HG03039 (cell line): ENCODE data around the gene HOXD11.

Source experiments
- ATAC-seq: cut with Tn5 transposase; IDR thresholded peaks from one replicate; pipeline ENCODE4 v1.9.1; 2021; ENCODE audit warnings: mild to moderate bottlenecking, moderate library complexity; ENCODE audit not compliant: unreplicated experiment

HOXD11 gene

DNA sequence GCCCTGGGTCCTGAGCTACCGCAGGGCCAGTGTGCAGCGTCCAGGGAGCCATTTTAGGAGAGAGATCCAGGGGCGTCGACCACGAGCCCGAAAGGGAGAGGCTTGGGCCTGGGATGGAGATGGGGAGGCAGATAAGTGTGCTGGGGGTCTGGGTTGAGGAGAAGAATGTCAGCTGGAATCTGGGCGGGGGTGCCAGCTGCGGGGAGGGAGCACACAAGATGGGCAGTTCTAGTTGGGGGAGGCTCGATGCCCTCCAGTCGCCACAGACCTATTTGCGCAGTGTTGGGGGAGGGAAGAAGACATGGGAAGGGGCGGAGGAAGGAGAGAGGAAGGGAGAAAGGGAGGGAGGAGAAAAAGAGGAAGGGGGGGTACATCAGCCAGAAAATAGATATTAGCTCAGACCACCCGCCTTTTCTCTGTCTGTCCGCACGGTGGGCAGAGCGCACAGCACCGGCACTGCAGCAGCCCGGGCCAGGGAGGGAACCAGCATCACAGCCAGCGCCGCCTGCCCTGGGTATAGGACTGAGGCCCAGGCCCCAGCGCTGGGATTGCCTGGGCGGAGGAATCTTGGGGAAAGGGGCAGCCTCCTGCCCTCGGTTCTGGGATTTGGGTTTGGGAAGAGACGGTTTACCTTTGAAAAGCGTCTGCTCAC lies 1.9 kb upstream of the HOXD11 start:
- ATAC-seq = no peak

DNA sequence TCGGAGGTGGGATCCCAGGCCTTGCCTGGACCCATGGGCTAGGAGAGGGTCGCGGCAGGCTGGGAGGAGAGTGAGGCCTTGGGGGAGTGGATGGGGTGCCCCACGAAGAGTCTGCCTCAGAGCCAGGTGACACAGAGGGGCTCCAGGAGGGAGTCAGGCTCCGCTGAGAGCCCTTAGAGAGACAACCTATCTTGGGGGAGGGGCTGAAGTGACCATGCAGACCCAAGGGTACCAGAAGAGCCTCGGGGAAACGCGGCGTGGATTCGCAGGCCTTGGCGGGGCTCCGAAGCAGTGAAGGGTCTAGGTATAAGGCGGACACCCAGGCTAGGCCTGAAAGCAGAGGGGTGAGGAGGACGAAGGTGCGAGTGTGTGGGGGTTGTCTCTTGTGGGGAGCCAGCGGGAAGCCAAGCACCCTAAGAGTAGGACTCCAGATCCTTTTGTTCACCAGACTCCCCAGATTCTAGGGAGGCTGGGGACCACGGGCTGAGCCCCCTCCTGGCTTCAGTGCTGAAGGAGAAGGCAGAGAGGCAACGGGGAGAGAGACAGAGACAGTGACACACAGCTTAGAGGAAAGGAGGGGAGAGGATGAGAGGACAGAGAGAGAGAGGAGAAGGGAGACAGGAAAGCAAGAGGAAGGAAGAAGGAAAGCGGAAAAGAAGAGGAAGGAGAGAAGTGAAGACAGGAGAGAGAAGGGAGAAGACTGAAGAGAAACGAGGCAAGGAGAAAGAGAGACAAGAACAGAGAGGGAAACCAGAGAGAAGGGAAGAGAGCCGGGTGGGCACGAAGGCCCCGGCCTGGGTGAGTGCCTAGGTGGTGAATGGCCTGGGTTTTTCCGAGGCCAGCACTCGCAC lies 1.1 kb upstream of the HOXD11 start:
- no peak for ATAC-seq

GRCh38 chr2:176107731-176108181 lies 676 bp downstream of the HOXD11 start:
- ATAC-seq = no peak

DNA sequence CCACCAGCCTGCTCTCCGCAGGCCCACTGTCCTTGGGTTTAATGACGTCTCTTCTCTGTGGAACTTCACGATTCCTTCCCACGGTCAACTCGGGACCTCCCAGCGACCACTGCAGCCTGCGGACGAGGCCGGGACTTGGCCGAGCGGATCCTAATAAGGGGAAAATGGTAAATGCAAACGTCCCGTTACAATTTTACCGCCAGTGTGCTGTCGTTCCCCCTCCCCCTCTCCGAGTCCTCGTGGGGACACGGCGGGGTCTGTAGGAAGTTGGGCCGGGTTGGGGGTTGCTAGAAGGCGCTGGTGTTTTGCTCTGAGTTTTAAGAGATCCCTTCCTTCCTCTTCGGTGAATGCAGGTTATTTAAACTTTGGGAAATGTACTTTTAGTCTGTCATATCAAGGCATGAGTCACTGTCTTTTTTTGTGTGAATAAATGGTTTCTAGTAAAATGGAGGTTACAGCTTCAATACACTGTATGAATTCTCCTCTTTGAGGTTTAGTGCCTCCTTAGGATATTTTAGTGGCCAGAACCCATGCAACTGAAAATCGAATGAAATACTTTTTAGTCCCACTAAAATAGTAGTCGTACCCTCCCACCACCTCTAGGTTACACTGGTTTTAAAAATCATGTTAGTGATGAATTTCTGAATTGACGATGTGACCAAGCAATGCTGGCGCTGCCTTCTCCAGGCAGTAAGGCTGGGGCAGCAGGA lies 2.3 kb downstream of the HOXD11 start:
- ATAC-seq = no peak

- no peak for ATAC-seq
Observed at GRCh38 chr2:176109946-176110345, 2.9 kb downstream of the HOXD11 start.

DNA sequence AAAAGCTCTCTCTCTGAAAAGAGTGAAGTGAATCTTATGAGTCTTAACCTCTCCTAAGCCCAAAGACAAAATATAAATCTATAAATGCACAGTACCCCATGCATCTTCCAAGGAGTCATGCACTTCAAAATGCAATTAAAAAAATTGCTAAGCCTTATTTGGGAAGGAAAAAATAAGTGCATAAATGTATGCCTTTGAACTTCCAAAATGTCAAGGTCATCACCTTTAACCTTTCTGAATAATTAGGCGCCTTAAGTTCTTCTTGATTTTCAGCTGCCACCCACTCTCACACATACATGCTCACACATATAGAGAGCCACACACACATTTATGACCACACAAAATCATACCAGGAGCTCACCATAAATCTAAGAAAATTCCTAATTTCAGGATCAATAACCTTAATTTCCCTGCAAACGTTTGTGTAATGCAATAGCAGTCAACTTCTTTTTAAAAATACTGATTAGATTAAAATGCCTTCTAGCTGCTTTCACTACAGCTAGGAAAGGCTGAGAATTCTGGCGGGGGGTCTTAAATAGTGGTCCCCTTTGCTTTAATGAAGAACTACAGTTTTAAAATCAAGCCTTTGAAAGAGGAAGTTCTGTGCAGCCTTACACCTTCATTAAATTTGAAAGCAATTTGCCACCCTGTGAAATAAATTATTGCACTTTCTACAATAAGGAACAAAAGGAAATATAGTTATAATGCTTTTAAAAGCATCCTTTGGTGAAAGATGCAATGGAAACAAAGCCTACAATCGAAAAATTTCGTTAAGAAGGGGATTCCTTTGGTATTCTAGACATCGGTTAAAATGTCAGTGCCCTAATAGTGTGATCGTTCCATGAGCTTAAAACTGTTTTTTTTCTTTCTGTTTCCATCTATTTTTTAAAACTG lies 3.6 kb downstream of the HOXD11 start:
- no peak for ATAC-seq

GRCh38 chr2:176111309-176111663 lies 4.2 kb downstream of the HOXD11 start:
- no peak for ATAC-seq

- ATAC-seq = no peak
Observed at GRCh38 chr2:176111846-176112374, 4.8 kb downstream of the HOXD11 start.

- no peak for ATAC-seq
Observed at GRCh38 chr2:176112375-176113302, 5.6 kb downstream of the HOXD11 start.

DNA sequence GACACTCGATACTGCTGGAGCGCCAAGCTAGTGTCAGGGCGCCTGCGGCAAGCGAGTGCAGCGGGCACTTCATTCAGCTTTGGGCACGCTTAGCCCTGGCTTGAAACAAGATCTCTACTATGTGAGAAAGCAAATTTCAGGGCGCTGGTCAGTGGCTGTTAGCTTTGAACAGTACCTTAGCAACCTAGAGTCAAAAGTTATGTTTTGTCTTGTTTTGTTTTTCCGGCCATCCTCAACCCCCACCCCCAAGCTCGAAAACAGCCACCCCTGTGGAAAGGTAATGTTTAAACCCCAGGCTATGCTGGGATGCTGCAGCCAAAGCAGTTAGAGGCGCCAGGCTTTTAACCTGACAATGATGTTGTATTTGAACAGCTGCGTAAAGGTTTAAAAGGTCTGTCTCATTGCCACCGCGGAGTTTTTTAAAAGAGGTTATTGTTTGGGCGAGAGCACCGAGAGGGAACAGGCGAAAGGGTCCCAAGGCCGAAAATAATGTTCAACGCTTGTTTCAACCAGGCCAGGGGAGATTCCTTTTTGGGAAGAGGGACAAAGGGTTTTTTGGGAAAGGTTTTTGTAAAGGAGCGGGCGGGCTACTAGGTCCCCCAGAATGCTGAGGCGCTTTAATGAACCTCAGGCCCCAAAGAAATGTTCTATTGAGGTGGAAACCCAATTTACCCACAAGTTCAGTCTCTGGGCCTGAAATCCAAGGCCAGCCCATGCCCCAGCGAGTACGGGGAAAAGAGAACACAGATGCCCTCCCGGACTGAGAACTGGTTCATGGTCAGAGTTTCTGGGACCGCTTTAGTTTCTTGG lies 7.2 kb downstream of the HOXD11 start:
- ATAC-seq = no peak

GRCh38 chr2:176114930-176115625 lies 8.0 kb downstream of the HOXD11 start:
- no peak for ATAC-seq

GRCh38 chr2:176115883-176116813 lies 9.1 kb downstream of the HOXD11 start, which contains the start of gene HOXD10:
Gene HOXD10, plus strand, starts transcription at chr2:176116778. Its CDS starts 56 bp downstream, at chr2:176116834.
- ATAC-seq = no peak

- ATAC-seq = no peak
Observed at GRCh38 chr2:176117162-176117822, 10.2 kb downstream of the HOXD11 start.

GRCh38 chr2:176117823-176118371 lies 10.8 kb downstream of the HOXD11 start:
- no peak for ATAC-seq

DNA sequence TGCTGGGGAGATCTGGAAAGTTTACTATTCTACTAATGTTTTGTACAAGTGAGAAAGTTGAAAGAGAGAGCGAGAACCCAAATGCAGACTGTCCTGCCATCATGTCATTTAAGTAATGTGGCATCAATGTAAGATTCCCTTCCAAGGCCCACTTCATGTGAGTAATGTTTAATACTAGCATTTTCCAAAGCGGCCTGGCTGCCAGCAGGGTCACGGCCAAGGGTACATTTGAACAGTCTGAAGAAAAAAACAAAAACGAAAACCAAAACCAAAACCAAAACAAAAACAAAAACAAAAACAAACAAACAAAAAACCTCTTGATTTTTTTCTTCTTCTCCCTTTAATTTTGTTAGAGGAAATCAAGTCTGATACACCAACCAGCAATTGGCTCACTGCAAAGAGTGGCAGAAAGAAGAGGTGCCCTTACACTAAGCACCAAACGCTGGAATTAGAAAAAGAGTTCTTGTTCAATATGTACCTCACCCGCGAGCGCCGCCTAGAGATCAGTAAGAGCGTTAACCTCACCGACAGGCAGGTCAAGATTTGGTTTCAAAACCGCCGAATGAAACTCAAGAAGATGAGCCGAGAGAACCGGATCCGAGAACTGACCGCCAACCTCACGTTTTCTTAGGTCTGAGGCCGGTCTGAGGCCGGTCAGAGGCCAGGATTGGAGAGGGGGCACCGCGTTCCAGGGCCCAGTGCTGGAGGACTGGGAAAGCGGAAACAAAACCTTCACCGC lies 11.7 kb downstream of the HOXD11 start:
- no peak for ATAC-seq
